GM19328 (cell line): Measurements from ENCODE around the gene HOXC6.
"Not testable (repeated sequence)": the region's sequence is repeated elsewhere in the genome, so short reads cannot be mapped to it uniquely, and the experiment has no call there.

ENCODE experiments used
- ATAC-seq: cut with Tn5 transposase; IDR thresholded peaks from one replicate; pipeline ENCODE4 v1.9.1; 2021; ENCODE audit warnings: mild to moderate bottlenecking, moderate library complexity; ENCODE audit not compliant: unreplicated experiment

HOXC6 gene

GRCh38 chr12:54038284-54038870 is 10.1 kb downstream of the HOXC6 start:
- no peak for ATAC-seq

- ATAC-seq, result no peak
These were observed 10.7 kb downstream of the HOXC6 start for GRCh38 chr12:54038871-54039414.

DNA sequence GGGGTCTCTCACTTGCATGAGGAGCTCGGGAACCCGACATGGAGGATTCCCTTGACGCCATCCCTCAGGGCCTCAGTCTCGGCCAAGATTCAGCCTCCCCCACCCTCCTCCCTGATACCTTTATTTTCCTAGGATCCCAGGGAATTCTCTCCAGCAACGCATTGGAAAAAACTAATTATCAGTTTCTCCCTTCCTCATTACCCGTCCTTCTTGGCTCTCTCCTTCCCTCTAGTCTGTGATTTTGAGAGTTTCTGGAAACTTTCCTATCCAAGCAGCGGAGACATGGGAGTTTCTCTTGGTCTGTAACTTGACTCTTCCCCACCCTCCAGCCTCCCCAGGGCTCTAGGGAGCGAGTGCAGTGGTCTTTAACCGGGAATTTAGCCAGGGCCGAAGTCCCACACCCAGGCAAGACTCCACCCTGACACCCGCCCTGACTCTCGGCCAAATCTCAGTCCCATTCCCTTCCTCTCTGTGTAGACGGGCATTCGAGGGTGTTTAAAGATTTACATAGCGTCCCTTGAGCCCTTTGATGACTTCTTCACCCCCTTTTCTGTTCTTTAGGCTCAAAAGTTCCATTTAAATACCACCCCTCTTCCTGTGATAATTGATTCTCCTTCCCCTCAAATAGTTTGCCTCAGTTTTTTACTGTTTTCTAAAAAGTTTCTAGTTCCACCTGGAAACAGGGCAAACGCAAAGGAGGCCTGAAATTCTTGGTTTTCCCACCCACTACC is 11.3 kb downstream of the HOXC6 start:
- no peak for ATAC-seq

DNA sequence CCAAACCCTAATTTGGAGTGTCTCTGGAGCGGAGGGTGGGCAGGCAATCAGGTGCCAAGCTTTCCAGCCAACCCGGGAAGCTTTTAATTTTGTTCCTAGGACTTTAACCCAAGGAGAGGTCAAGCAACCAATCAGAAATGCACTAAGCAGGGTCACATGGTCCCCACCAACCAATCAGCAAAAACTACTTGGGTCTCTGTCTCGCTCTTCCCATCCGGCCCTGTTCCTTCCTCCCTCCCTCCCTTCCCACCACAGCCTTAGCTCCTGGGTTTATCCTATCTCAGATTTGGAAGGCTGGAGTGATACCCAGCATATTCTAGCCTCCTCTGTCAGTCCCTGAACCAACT is 11.9 kb downstream of the HOXC6 start:
- ATAC-seq, result no peak

DNA sequence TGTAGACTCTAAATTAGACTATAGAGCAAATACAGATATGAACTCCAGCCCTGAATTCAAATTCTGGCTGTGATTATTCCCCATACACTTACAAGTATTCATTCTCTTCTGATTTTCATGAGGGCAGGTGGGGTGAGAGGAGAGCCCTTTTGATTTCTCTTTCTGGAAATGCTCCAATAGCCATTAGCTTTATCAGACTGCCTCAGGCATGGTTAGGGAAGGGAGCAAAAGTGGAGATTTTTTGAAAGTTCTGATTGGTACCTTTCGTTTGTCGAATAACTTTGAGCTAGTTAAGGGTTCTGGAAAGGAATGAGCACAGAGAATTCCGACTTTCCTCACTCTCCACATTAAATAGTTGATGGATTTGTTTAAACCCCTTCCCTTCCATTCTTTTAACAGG is 12.4 kb downstream of the HOXC6 start:
- no peak for ATAC-seq

DNA sequence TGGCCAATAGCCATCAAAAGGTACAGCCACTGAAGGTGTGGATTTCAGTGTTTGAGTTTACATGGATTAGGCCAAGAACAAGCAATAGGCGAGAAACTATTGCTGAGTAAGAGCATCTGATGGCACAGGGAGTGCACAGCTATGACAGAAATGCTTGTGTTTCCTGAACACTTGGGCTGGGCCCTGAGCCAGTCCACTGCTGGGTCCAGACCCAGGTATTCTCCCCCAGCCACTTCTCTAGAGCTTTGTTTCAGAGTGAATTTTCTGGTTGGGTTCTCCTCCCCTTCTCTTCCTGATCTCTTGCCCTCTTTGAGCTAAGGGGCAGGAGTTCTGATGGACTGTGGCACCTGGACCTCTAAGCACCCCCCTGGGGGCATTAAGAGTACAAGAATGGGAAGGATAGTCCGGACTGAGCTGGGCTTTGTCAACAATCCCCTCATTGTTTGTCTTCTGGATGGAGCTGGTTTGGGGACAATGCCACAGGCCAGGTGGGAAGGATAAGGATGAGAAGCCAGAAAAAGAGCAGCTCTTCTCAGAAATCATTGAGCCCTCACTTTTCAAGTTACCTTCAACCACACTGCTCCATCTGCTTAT is 13.0 kb downstream of the HOXC6 start:
- no peak for ATAC-seq

DNA sequence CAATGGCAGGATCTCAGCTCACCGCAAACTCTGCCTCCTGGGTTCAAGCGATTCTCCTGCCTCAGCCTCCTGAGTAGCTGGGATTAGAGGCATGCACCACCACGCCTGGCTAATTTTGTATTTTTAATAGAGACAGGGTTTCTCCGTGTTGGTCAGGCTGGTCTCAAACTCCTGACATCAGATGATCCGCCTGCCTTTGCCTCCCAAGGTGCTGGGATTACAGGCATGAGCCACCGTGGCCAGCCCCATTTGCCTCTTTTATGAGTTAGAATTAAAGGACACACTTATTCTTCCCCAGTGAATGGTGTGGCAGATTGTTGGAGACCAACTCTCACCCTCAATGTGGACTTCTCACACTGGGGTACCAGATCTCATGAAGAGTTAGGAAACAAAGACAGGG is 13.8 kb downstream of the HOXC6 start:
- ATAC-seq, result not testable (repeated sequence)

GRCh38 chr12:54042970-54043853 is 15.0 kb downstream of the HOXC6 start:
- ATAC-seq, result no peak

DNA sequence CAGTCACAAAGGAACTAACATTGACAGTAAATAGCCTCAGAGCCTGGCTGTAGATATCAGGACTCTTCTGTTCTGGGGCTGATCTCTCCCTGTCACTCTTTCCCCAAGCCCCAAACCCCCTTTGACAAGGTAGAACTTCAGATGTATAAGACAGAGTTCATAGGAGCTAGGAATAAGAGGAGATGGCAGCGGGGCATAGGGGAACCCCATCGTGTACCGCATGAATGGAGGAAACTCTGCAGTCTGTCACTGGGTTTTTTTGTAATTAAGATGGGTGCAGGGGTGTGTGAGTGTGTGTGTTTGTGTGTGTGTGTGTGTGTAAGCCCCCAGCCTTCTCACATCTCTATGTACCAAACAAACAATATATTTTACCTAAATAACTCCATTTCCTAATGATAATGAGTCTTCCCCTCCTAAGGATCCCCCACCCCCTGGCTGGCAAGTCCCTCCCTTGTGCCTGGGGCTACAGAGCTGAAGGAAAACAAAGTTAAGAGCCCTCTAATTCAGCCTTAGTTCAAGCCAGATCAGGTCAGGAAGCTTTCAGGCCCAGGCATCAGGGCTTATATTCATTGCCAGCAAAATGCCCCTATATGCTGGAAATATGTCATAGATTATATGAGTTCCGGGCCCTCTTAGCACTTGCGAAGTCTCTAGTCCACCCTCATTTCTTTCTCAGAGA is 16.3 kb downstream of the HOXC6 start:
- ATAC-seq, result no peak

GRCh38 chr12:54045401-54045800 is 17.2 kb downstream of the HOXC6 start:
- no peak for ATAC-seq

DNA sequence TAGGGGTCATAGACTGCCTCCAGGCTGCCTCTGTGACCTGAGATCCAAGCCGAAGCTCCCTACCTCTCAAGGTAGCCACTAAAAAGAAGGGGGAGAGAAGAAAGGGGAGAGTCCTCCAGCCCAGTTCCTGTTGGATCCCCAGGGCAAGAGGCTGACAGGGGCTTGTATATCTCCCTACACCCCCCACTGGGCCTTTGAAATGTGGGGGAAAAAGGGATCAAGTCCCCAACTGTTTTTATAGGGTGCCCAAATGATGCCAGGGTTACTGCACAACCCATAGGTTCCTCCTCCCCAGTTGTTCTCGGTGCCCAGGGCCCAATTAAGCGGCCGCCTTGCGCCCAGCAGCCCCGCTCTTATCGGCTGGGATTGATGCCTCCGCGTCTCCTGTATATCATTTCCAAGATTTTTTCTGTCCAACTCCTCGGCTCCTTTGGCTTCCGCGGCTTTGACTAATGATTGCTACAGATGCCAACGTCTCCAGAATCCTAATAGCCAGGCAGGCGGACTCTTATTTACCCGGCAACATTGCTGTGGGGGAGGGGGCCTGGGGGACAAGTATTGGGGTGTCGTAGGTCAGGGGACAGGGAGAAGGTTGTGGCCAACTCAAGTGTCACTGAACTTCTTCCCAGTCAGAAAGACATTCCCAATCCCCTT is 17.8 kb downstream of the HOXC6 start:
- no peak for ATAC-seq

- ATAC-seq, result no peak
These were observed 18.5 kb downstream of the HOXC6 start for GRCh38 chr12:54046809-54047159.

- no peak for ATAC-seq
These were observed 19.1 kb downstream of the HOXC6 start for GRCh38 chr12:54047160-54047963.

GRCh38 chr12:54047964-54048303 is 19.7 kb downstream of the HOXC6 start:
- no peak for ATAC-seq

GRCh38 chr12:54048406-54049093 is 20.3 kb downstream of the HOXC6 start:
- no peak for ATAC-seq

DNA sequence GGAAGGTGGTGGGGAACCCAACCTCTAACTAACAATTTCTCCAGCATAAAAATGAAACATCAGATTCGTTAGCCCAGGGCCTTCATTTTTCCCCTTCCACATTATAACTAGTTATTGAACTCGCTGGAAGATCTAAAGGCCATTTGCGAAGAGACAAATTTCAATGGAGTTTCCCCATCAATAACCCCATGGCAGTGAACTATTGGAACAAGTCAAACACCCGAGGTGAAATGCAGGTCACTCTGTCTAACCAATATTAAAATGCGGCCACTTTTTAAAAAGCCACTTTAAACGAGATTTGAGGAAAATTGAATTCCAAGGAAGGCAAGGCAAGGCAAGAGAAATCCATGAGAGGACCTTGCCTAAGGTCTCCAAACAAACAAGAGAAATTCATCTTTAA is 20.9 kb downstream of the HOXC6 start:
- ATAC-seq, result no peak

DNA sequence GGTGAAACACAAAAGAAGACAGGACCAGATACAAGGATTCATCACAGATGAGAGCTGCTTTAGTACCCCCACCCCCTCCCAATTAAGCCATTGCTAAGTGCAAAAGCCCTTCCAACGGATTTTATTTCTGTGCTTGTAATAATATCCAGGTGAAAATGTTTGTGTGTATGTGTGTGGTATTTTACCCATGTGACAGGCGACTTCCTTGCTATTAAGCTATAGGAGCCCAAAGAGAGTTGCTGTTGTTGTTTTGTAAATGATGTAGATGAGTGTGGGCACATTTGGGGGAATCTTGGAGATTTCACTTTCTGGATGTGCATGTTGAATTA is 22.2 kb downstream of the HOXC6 start:
- no peak for ATAC-seq

DNA sequence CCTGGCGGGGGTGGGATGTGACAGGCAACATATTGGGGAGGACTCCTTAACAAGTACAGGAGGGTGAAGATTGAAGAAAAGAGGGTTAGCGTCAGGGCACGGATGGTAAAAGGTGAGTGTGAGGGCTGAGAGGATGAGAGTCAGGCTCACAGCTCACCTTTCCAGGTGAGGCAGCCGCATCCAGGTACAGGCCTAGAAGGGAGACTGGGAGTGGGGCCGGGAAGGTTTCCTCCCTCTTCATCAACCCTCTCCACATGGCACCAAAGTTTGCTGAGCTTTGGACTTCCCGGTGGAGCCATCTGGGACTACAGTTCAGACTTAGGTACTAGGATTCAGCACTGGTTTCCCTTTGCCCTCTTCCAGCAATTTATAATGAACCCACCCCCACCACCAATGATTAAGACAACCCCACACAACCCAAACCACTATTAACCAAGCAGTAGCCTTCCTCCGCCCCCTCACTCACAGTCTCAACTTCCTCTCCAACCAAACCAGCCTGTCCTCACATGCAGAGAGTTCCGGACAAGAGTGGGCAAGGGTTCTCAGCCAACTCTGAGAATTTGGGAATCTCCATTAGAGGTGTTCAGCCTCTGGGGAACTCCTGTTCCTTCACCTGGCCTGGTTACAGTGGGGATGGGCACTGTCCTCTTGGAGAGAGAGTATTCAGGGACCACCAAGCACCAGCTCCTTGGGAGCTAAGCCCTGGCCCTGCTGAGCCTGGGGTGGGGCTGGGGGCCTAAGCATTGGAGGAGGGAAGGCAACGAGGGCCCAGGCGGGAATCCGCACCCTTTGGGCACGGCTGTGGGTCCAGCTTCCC is 23.0 kb downstream of the HOXC6 start:
- no peak for ATAC-seq
